Body of pancreas (tissue), 4 donors: ENCODE results near the gene NUDT17. TPM values are rescaled to one million over a fixed set of nuclear protein-coding genes. Genes with fewer than 3 reads are reported as not detected.

Experiments used
- ATAC-seq: fragments of 150-250 bp; one replicate; pipeline ENCODE4 v1.9.1; 2016
- DNase-seq, 4 donors: peaks; one replicate each; pipeline ENCODE4 v3.0.0-alpha.2; 2019
- H3K27ac ChIP-seq, 4 donors: fragments of 200-600 bp; sonication (generic); 1 replicate in 3 of 4; 2 replicates in 1 of 4; pipeline versions ENCODE4 v1.5.1 to v1.6.1; 2016 to 2019; ENCODE audit warnings: mild to moderate bottlenecking in 1 of 4, mixed read lengths in 1 of 4, moderate library complexity in 1 of 4
- H3K27me3 ChIP-seq, 2 donors: fragments of 200-600 bp; sonication (generic); one replicate each; pipeline ENCODE4 v1.6.0; 2016; ENCODE audit warnings: mild to moderate bottlenecking in 1 of 2
- H3K36me3 ChIP-seq, 2 donors: fragments of 200-600 bp; sonication (generic); replicated peaks in 1 of 2; 2 replicates each; pipeline ENCODE4 v1.5.1; 2016; ENCODE audit warnings: low read depth in 2 of 2; ENCODE audit not compliant: insufficient read depth in 1 of 2
- H3K4me1 ChIP-seq: fragments of 200-600 bp; sonication (generic); one replicate; pipeline ENCODE4 v1.6.0; 2016
- H3K4me3 ChIP-seq, 2 donors: fragments of 200-600 bp; sonication (generic); 1 replicate in 1 of 2; 2 replicates in 1 of 2; pipeline ENCODE4 v1.5.1; 2016 to 2019
- H3K9me3 ChIP-seq, 3 donors: fragments of 200-600 bp; sonication (generic); 1 replicate in 2 of 3; 2 replicates in 1 of 3; pipeline ENCODE4 v1.5.1; 2016
- CTCF ChIP-seq, 7 experiments: fragments of 450-650 bp in 4 of 7; fragments of 200-600 bp in 3 of 7; sonication (generic) in 3 of 7; IDR thresholded peaks; one replicate each; pipeline ENCODE4 v1.5.1; 2016 to 2019; ENCODE audit warnings: antibody characterized with exemption in 7 of 7
- POLR2A ChIP-seq, 3 donors: fragments of 450-650 bp; IDR thresholded peaks; one replicate each; pipeline ENCODE4 v1.6.1; 2016; ENCODE audit warnings: antibody characterized with exemption in 3 of 3, mild to moderate bottlenecking in 2 of 3
- WGBS, 2 donors: methylation state at CpG; one replicate each; pipeline ENCODE4 v1.1.5; 2017; 5-methylcytosine and 5-hydroxymethylcytosine counted together
- intact Hi-C: fragments of 100-400 bp; cut with DNase I; formaldehyde crosslinking; loops from one replicate; pipeline ENCODE4 v1.15.1; 2023
- microRNA-seq, 2 donors: library from miRNA; unstranded; fragments of <30 nt; microRNA quantifications; one replicate each; pipeline ENCODE4, GENCODE V29; 2016; ENCODE audit warnings: borderline number of aligned reads in 2 of 2, borderline replicate concordance in 2 of 2
- small RNA-seq: library from RNA; depleted of rRNA; stranded (forward); fragments of <200 nt; gene quantifications from one replicate; pipeline ENCODE3, GENCODE V24; 2016
- total RNA-seq, 2 donors: library from RNA; depleted of rRNA; stranded (reverse); fragments of >200 nt; gene quantifications; one replicate each; pipeline ENCODE4 v1.1.0, GENCODE V29; 2016

Gene NUDT17
- total RNA-seq, 2 donors from 2014 or later, result 1.6 TPM; not detected in 1

GRCh38 chr1:145897969-145898368, 52.5 kb downstream of the NUDT17 start:
- TF ChIP-seq CTCF (IDR thresholded peaks at IDR 0.05), result no peak
- TF ChIP-seq POLR2A (IDR thresholded peaks at IDR 0.05), result no peak
- no peak for ATAC-seq
- no peaks in the 10 kb centered on the region for H3K9me3 ChIP-seq
- H3K27ac ChIP-seq, result no peak overlapping the region
- no peaks in the 10 kb centered on the region for H3K27me3 ChIP-seq
- 31 to 56% methylated on average over 1 of the region's 1 CpG for WGBS, 2 donors
- DNase-seq, result no peak
- H3K4me1 ChIP-seq, result peaks cover 1% of the 10 kb centered on the region
- H3K36me3 ChIP-seq, result no peaks in the 10 kb centered on the region
- intact Hi-C loops, result no loop called here
- H3K4me3 ChIP-seq, result no peak overlapping the region

Small RNA genes within 50 kb of the gene (microRNA-seq; reads per million reads assigned to microRNA genes)
- 0 to 0.47 reads per million in 2 donors for gene MIR6736

Small RNA genes within 50 kb of the gene (small RNA-seq; reads per million reads assigned to genes)
- not detected for gene MIR6736

Other genes with a start within 250 kb of the NUDT17 start
- 10 to 100 TPM; 12.7 to 29.7 TPM for gene GPR89A, start 237.6 kb upstream of the NUDT17 start, total RNA-seq
- gene PDZK1, start 138.3 kb upstream of the NUDT17 start, total RNA-seq, result 10 to 100 TPM in 1 of 2 donors, 1 to 10 TPM in 1; 7.8 to 24.7 TPM
- not detected for gene CD160, start 126.1 kb upstream of the NUDT17 start, total RNA-seq
- gene RNF115, start 21.5 kb upstream of the NUDT17 start, total RNA-seq, result 10 to 100 TPM; 12.7 to 13.2 TPM
- gene POLR3C, start 21.4 kb upstream of the NUDT17 start, total RNA-seq, result 10 to 100 TPM; 15.6 to 31.6 TPM
- gene PIAS3, start 13.5 kb downstream of the NUDT17 start, total RNA-seq, result 10 to 100 TPM; 14.2 to 17.6 TPM
- gene ANKRD35, start 40.2 kb downstream of the NUDT17 start, total RNA-seq, result 1 to 10 TPM in 1 of 2 donors, under 1 TPM in 1; 0.26 to 1.3 TPM
- gene ITGA10, start 64.4 kb downstream of the NUDT17 start, total RNA-seq, result 1 to 10 TPM; 4.0 to 5.7 TPM
- gene PEX11B, start 73.1 kb downstream of the NUDT17 start, total RNA-seq, result 10 to 100 TPM; 10.5 to 11.4 TPM
- gene RBM8A, start 81.9 kb downstream of the NUDT17 start, total RNA-seq, result 10 to 100 TPM; 47.2 to 70.2 TPM
- 10 to 100 TPM in 1 of 2 donors, 1 to 10 TPM in 1; 8.3 to 16.5 TPM for gene LIX1L, start 112.4 kb downstream of the NUDT17 start, total RNA-seq
- under 1 TPM in 1 of 2 donors, not detected in 1; 0.66 TPM for gene ANKRD34A, start 118.9 kb downstream of the NUDT17 start, total RNA-seq
- gene POLR3GL, start 119.1 kb downstream of the NUDT17 start, total RNA-seq, result 1 to 10 TPM; 7.8 to 8.6 TPM
- gene TXNIP, start 150.9 kb downstream of the NUDT17 start, total RNA-seq, result 100 to 1,000 TPM; 414 to 820 TPM
- not detected for gene HJV, start 176.1 kb downstream of the NUDT17 start, total RNA-seq